GM12801 (cell line): ENCODE data around the gene TTC21A.

Experiments used
- TF ChIP-seq, protein P1 (sequence below): IDR thresholded peaks from one replicate; pipeline ENCODE4 v1.5.1; 2011; ENCODE audit warnings: control low read depth; ENCODE audit not compliant: insufficient read length; ENCODE audit errors: extremely low read depth

TTC21A gene

DNA sequence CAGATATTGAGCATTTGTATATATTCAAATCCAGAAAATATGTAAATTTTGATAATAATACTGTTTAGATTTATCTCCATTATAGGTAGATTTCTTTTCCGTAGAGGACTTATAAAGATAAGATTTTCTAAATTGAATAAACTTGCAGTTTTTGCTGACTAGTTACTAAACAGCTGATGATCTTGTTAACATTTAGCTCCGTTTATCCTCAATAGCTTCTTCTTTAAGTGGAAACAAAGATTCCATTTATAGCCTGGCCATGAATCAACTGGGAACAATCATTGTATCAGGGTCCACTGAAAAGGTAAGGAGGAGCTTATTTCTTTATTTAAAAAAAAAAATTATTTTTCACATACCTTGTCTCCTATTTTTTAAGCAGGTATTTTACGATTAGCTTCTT lies 38.9 kb upstream of the TTC21A start:
- TF ChIP-seq, protein P1, sequence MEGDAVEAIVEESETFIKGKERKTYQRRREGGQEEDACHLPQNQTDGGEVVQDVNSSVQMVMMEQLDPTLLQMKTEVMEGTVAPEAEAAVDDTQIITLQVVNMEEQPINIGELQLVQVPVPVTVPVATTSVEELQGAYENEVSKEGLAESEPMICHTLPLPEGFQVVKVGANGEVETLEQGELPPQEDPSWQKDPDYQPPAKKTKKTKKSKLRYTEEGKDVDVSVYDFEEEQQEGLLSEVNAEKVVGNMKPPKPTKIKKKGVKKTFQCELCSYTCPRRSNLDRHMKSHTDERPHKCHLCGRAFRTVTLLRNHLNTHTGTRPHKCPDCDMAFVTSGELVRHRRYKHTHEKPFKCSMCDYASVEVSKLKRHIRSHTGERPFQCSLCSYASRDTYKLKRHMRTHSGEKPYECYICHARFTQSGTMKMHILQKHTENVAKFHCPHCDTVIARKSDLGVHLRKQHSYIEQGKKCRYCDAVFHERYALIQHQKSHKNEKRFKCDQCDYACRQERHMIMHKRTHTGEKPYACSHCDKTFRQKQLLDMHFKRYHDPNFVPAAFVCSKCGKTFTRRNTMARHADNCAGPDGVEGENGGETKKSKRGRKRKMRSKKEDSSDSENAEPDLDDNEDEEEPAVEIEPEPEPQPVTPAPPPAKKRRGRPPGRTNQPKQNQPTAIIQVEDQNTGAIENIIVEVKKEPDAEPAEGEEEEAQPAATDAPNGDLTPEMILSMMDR = no peak

DNA sequence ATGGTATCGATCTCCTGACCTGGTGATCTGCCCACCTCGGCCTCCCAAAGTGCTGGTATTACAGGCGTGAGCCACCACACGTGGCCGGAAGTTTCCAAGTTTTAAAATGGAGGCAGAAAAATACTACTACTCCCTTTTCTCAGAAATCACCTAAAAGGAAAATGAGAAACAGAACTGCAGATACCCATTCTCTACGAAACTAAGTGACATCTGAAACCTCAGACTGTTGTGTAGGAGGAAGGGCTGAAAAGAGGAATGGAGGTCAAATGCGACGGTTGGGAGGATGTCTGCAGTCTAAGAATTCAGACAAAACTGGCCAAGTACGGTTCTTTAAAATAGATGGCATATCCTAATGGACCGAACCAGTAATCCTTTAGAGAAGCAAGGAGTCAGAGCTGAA lies 31.6 kb upstream of the TTC21A start:
- TF ChIP-seq, protein P1 = no peak

DNA sequence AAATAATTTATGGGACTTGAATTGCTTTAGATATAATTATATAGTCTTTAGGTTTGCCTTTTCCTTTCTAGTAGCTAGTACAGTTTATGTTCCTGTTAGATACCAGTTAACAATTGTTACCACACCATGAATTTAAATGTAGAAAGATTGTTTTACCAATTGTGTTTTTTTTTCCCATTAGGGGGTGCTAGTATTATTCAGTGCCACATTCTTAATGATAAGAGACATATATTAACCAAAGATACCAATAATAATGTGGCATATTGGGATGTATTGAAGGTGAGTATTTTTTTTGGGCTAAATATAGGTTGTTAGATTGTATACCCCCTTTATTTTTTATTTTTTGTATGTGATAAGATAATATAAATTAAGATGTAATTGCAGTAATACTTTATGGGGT lies 27.9 kb upstream of the TTC21A start:
- TF ChIP-seq, protein P1 = no peak

DNA sequence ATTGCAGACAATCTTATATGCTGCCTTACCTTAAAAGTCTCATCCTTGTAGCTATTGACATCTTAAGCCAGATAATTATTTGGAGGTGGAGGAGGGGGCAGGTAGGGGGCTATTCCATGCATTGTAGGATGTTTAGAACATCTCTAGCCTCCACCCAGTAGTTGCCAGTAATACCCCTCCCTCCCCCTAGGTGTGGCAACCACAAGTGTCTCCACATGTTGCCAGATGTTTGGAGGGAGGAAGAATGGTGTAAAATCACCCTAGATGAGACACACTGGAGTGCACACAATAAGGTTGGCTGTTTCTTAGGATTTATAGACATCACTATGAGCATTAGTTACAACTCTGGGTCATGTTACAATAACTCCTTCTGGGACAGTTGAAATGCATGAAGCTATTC lies 27.5 kb upstream of the TTC21A start:
- TF ChIP-seq, protein P1 = no peak

DNA sequence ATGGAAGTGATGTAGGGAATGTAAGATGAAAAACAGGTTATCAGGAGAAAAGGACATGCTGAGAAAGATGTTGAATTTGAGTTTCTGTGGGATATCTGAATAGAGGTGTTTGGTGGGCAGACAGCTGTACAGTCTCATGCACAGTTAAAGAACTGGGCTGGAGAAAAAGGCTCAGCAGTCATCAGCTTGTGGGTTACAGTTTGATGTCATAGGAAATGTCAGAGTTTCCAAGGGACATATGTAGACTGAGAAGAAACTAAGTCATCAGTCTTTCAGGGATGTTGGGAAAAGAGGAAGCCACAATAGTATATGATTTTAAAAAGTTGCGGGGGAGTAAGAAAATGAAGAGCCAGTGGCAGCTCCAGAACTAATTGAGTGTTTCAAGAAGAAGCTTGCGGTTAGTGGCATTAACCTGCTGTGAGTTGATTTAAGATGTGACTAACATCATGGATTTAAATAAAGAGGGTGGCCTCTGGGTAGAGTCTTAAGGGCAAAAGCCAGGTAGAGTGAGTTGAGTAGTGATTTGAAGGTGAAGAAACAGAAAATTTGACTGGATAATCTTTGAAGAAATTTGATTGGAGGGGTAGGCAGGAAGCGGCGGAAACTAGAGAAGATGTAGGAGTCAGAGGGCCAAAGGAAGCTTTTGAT lies 24.7 kb upstream of the TTC21A start:
- TF ChIP-seq, protein P1 = no peak

DNA sequence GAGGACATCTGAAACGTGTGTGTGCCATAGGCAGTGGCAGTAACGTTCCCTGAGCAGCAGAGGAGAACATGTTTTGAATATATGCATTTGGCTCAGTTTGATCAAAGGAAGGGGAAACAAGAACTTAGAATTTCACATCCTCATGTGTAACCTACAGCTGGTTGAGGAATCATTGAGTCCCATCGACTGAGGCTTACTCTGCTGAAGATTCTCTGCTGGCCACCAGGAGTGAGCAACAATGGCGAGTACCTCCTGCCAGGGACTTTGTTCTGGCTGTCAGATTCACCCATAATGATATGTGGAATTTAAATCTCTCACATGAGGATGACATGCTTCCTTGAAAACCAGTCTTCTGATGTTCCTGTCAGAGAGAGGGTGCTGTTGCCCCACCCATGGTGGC lies 21.3 kb upstream of the TTC21A start:
- TF ChIP-seq, protein P1 = no peak

DNA sequence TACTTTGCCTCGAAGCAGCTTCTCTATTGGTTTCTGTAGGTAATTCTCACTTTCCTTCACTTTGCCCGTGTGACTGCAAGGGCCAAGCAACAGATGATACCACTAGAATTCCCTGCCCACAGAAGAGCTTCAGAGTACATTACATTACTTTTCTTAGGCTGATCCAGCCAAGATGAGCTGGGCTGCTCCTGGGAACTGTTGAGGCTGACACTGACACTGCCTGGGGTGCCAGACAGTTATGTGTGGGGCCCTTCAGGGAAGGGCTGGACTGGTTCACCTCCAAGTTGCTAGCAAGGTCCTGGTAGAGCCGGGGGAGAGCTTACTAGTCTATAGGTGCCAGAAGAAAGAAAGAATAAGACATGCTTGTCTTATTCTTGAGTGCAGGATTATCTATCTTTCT lies 19.0 kb upstream of the TTC21A start:
- TF ChIP-seq, protein P1 = no peak

DNA sequence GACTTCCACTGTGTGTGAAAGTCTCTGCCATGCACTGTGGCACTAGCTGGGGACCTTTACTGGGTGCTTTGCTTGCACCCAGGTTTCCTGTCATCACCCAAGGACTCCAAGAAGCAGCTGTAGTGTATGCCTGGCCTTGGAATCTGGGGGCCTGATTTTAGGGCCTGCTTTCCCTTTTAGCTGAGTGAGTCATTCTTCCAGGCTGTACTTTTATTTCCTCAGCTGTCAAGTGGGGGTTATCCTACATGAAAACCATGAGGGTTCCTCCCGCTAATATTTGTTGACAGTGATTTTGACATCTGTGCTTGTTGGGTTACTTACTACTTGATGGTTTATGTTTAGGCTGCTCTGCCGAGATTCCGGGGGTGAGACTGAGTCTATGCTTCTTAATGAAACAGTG lies 18.6 kb upstream of the TTC21A start:
- TF ChIP-seq, protein P1 = no peak
